CD4-positive, alpha-beta T cell treated with Interleukin-15 for 4 hours (primary cell): ENCODE data around the gene UBA6.
"Not testable (repeated sequence)": the region's sequence is repeated elsewhere in the genome, so short reads cannot be mapped to it uniquely, and the experiment has no call there.

Experiments
- DNase-seq: peaks from one replicate; pipeline ENCODE4 v3.0.0-alpha.2; 2020; ENCODE audit warnings: low spot score

UBA6 gene

DNA sequence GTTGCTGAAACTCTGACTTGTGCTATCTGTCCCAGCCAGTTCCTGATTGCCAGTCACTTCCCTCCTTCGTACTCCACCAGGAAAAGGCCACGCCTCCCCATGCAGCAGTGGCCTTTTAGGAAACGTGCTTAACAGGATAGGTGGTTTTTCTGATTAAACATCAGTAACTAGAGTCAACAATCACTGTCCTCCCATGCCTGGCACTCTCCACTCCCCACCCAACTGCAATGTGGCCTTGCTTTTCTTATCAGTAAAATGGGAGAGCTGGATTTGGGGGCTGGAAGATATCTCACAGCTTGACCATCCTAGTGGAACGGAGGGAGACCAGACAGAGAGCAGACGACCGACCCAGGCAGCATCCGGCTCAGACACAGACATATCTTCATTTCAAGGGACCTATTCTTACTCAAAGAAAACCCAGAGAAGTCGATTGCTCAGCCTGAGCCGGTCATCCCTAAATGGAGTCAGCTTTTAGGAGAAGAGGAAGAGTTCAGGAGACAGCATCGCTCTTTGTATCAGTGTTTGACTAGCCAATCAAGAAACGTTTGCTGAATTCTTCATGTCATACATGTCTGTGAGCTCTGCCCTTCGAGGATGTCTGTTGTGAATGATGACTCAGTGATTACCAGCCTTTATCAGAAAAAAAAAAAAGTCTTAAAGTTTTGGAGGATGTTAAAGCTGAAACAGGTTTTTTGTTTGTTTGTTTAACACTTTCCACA is 12.7 kb upstream of the UBA6 start:
- no peak for DNase-seq

DNA sequence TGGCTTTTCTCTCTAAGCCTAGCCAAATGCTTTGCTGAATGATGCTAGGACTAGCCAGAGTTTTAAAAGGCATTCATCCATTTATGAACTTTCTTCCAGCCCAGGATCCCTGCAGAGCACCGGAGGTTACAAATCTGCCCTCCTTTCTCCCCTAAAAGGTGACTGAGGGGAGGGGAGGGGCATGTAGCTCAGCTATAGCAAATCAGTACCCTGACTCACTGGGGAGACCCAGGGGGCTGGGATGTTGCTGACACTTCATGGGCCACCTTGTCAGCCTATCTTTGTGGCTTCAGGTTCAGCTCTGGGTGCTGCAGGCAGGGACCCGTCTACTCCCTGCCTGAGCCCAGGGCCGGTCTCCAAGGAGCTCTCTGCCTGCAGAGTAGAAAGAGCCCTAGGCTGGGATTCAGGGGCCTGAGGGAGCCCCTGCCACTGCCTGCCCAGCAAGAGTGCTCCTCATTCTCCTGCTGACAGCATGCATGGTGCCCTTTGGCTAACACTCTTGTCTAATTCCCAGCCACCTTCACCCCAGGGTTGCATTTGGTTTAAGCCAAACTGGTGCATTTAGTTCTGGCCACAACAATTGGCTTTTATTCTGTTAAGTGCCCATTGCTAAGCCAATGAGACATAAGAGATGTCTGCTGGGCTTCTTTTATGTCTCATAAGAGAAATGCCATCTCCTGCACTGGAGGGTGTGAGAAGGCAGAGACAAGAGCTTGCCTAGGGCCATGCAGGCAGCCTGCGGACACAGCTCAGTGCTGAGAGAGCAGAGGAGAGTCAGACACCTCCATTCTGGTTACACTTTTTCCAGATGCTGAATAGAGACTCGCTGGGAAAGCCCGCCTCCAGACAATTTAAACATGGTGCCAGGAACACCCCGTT is 11.9 kb upstream of the UBA6 start:
- DNase-seq: no peak

DNA sequence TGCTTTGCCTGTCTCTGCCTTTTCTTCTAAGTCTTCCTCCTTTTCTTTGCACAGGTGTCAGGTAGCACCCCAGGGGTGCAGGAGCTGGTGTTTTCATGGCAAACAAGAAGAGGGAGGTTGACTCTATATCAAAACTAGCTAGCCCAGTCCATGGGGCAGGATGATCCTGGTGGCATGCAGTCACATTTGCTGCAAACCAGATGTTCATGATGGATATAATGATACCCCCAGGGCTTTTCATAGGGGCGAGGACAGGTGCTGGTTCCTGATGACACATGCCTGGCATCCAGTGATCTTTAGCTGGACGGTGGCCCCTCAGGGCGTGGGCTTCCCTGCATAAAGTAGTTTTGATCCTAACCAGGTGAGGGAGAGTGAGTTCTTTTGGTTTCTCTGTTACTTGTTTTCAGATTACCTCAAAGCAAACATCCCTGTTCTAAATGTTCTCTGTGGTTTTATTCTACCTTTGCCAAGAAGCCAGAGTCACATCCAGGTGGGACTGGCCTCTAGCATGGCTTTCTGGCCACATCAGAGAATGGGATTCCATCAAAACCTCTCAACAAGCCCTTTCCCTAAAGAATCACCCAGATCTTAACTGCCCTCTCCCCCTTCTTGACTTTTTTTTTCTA is 11.2 kb upstream of the UBA6 start:
- DNase-seq: no peak

DNA sequence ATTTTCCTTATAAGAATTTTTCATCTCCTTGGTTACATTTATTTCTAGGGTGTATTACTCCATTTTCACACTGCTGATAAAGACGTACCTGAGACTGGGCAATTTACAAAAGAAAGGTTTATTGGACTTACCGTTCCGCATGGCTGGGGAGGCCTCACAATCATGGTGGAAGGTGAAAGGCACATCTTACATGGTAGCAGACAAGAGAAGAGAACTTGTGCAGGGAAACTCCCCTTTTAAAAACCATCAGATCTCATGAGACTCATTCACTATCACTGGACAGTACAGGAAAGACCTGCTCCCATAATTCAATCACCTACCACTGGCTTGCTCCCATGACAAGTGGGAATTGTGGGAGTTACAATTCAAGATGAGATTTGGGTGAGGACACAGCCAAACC is 5.7 kb upstream of the UBA6 start:
- not testable (repeated sequence) for DNase-seq

DNA sequence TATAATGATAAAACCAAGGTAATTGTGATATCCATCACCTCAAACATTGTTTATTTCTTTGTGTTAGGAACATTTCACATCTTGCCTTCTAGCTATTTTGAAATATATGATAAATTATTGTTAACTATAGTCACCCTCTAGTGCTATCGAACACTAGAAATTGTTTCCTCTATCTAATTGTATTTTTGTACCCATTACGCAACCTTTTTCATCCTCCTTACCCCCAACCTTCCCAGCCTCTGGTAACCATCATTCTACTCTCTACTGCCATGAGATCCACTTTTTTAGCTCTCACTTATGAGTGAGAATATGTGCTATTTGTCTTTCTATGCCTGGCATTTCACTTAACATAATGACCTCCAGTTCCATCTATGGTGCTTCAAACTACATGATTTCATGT is 3.9 kb upstream of the UBA6 start:
- no peak for DNase-seq

DNA sequence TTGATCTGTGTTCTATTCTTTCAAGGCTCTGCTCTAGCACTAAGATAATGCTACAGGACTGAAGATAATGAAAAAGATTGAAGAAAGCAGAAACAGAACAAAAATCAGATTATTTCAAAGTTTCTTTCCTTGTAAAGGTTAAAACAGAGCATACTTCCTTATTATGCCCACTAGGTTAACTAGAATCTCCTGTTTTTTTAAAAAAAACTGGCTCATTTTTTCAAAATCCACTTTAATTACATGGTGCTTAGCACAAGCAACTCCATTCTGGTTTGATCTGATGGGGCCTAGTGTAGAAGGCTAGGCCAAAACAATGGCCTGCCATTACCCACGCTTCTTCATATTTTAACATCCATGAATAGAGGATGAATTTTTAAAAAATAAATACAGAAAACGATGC is 1.2 kb upstream of the UBA6 start:
- DNase-seq: no peak

DNA sequence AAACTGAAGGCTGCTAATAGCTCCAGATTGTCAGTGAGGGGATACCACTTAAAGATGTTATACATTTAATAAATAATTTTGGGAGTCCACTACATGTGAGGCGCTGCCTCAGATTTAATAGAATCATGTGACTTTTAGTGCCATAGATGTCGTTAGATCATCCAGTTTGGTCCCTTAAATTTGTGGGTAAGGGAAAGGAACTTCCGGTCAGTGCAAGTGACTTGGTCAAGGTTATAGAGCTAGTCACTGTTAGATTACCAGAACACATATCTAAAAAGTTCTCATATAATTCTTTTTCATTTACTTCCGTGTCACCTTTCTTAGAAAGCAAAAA is 529 bp upstream of the UBA6 start:
- peak; percentile 3 for DNase-seq

DNA sequence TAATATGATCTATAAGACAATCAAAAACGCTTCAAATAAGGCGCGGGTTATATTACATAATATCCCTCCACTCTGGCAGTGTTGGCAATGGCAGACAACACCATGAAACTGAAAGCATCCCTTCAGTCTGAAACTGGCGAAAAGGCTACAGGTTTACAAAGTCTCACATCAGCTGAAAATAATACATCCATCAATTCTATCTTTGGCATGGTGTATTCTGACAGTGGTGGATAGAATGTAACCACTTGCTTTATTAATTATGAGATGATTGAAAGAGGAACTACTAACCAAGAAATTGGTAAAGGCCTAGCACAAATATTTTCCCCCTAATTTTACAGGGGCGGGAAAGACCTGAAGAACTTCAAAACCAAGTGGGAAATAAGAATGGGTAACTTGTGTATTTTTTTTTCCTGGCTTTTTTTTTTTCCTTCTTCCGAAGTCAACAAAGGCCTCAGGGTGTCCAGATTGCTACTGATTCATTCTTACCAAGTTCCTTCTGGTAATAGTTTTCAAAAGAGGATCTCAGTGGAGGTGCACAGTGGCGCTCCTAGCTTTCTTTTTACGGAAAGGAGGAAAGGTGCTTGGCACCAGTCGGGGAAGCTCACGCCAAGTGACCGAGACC is 728 bp downstream of the UBA6 start:
- DNase-seq: peak; percentile 25

DNA sequence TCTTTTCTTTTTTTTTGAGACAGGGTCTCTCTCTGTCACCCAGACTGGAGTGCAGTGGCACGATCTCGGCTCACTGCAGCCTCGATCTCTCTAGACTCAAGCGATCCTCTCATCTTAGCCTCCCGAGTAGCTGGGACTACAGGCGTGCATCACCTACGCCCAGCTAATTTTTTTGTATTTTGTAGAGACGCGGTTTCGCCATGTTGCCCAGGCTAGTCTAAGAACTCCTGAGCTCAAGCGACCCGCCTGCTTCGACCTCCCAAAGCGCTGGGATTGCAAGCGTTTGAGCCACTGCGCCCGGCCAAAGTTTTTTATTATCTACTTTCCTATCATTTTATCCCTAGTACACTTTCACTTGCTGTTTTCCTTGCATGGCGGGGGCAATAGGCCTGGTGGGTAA is 1.4 kb downstream of the UBA6 start:
- DNase-seq: no peak

DNA sequence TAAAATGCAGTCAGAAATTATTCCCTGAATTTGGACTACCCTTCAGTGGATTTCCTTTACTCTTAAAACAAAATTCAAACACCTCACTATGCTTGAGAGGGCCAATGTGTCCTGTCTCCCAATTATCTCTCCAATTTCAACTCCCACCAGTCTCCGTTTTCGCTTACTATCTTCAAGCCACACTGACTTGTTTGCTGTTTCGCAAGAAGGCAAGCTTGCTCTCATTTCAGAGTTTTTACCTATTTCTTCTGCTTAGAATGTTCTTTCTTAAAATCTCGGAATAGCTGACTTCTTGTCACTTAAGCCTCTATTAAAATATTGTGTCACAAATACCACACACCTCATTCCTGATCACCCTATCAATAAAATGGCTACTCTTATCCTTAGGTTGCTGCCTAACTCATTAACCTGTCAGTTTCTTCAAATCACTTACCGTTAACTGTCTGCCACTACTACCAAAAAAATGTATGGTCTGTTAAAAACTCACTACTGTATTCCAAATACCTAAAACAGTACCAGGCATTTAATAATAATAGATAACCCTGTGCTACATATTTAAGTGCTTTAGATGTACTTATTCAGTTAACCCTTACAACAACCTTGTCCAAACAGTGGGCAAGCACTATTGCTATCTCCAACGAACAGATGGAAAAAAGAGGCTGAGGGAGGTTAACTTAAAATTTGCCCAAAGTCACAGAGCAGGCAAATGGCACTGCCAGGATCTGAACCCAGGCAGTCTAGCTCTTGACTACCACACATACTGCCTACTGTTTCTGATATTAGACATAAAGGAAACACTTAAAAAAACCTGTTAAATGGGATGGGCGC is 2.9 kb downstream of the UBA6 start:
- DNase-seq: no peak

DNA sequence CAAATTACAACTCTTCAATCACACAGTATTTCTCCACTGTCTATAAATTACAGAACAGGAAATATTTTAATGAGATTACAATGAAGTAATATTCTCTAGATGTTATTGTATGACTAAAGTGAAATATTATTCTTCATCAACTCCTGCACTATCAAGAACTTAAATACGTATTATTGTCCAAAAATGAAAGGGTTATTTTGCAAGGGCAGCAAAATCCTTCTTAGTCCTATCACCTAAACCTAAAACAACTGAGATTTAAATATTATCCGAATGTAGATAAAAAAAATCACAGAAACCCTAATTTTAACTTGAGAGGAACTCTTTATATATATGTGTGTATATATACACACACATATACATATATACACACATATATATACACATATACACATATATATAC is 4.9 kb downstream of the UBA6 start:
- no peak for DNase-seq

DNA sequence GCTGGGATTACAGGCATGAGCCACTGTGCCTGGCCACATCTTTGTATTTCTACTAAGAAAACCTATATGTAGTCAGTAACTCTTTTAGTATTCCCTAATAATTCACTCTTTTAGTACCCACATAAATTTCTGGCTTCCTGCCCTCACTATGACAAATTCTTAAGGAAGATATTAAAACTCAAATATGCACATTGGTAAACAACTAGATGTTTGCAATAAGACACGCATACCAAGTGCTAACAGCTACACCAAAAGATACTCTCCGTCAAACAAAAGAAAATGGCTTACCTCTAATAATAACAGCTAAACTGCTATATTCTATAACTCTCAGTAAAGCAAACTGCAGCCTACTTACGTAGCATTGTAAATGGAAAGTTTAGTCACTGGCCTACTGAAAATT is 6.3 kb downstream of the UBA6 start:
- DNase-seq: no peak

DNA sequence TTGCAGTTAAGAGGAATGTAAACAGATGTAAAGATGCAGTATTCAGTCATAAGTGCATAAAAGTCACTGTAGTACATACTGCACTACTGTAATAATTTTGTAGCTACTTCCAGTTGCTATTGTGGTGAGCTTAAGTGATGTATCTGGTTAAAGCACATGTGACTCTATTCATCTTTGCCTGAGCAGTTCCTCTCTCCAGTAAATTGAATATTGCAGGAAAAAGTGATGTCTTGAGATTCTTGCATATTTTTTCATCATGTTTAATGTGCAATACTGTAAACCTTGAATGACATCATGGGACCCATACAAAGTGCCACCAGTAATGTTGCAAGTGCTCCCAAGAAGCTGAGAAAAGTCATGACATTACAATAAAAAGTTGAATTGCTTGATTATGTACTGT is 9.6 kb downstream of the UBA6 start:
- no peak for DNase-seq

DNA sequence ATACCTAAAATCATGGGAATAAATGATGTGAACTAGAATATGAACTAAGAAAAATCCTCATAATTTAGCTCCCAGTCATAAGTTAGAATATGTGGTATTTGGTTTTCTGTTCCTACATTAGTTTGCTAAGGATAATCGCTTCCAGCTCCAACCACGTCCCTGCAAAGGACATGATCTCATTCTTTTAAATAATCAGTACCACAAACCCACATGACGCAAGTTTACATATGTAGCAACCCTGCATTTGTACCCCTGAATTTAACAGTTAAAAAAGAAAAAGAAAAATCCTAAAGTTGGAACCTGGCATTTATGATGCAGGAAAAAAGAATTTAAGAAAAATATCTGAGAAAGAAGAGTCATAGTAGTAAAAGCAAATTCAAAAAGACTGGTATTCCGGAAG is 13.3 kb downstream of the UBA6 start:
- DNase-seq: no peak

DNA sequence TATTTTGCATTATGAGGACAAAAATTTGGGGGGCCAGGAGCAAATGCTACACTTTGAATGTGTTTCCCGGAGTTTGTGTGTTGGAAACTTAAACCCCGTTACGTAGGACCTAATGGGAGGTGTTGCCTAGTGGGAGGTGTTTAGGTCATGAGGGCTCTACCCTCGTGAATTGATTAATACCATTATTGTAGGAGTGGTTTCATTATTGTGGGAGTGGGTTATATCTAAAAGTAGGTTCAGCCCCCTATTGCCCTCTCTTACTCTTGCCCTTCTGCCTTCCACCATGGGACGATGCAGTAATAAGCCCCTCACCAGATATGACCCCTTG is 15.5 kb downstream of the UBA6 start:
- DNase-seq: no peak

DNA sequence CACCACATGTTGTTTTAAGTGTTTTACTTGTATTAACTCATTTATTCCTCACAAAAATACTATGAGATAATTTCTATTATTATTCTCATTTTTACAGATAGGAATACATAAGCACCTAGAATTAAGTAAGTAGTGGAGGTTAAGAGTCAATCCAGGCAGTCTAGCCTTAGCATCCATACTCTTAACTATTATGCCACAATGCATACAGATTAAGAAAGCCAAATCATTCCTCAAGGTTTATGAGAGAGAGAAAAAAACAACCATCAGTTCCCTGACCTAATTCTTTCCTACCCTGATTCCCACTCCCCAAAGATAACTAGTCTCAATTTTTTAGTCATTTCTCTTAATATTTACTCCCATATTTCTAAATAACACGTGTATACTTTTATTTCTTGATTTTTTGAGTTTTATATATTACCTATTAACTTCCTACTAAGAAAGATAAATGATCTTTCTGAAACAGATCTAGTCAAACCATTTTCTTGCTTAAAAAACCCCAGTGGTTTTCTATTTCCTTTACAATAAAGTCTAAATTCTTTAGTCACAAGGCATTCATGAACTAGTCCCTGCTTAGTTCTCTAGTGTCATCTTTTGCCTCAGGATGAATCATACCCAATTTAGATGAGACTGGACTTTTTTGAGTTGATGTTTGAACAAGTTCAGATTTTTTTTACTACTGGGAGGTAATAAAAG is 16.0 kb downstream of the UBA6 start:
- DNase-seq: peak; percentile 5

DNA sequence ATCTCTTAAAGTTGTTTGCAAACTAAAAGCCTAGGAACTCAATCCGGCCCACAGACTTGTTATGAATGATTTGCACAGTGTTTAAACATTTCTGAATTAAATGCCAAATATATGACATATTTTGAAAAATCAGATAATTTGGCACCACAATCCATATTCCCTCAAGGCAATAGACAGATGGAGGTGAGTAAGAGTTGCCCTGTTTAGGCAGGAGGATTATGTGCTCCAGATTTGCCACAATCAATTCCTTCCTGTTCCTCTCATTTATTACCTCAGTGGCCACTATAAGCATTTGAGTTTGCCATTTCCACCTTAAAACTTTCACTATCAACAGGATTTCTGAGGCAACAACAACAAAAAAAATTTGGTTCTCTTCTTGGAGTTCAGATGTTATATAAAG is 18.7 kb downstream of the UBA6 start:
- no peak for DNase-seq

DNA sequence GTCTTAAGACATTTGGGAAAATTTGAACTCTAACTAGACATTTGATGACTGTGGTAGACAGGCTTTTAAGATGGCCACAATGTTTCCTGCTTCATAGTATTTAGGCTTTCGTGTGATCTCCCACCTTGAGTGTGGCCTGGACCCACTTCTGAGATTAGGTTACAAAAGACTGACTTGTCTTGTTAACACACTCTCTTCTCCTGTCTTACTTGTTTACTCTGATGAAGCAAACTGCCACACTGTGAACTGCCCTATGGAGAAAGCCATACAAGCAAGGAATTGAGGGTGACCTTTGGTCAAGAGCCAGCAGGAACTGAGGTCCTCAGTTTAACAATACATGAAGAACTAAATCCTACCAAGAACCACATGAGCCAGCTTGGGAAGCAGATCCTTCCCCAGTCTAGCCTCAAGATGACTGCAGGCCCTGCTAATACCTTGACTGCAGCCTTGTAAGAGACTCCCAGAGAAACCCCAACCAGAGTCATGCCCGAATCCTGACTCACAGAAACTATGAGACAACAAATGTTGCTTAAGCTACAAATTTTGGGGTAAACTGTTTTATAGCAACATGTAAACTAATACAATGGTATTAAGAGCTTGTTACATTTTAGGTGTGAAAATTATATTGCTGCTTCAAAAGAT is 20.3 kb downstream of the UBA6 start:
- DNase-seq: no peak

DNA sequence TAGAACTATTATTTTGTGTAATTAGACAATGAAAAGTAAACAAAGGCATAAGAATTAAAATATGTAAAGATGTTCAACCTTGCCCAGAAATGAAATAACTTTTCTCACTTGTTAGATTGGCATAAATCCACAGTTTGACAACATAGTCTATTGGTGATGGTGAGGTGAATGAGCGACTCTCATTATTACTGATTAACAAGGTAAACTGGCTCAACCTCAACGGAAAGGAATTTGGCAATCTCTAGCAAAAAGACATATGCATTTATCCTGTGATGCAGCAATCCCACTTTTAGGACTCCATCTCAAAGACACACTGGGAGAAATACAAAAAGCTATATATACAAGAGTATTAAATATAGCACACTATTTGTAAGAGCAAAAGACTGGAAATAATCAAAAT is 22.3 kb downstream of the UBA6 start:
- DNase-seq: no peak

DNA sequence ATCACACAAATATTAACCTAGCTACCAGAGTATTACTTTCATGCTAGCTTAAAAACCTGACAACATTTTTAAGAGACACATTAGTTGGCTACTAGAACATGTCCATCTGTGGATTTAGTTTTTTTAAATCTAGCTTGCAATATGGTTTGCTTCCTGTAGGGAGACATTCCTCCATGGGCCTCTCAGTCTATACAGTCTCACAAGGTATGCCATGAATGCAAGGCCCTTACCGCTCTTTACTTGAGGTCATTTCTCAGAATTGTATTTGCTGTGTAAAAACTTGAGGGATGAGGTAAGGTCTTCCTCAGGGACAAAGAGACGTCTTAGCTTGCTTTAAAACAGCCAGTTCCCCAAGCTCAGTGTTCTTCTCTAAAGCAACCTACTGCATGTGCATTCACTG is 26.9 kb downstream of the UBA6 start:
- DNase-seq: no peak

DNA sequence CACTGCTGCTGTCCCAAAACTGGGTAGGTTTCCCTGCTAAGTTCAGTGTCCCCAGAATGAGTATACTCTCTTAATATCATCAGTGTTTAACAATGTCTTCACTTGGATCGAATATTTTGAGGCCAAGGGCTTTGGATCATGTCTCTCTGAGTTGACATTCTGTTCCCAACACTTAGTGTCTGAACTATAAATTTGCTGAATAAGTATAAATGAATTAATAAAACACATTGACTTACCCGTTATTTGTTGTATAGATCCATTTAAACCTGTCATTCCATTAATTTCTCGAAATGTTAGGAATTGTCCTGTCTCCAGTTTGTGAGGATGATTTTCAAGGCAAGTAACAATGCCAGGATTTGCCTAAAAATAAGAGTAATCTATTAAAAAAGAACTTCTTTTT is 32.6 kb downstream of the UBA6 start:
- no peak for DNase-seq
